HUES64 (cell line): ENCODE results near the gene MYO18B.
"Not testable (repeated sequence)": the region's sequence is repeated elsewhere in the genome, so short reads cannot be mapped to it uniquely, and the experiment has no call there.

Experiments
- H3K27ac ChIP-seq: 2 replicates; pipeline ENCODE4 v1.7.0; 2013; ENCODE audit warnings: low read depth, low read length, inconsistent platforms
- H3K27me3 ChIP-seq: 2 replicates; pipeline ENCODE4 v1.6.1; 2013; ENCODE audit warnings: mild to moderate bottlenecking, low read length; ENCODE audit not compliant: insufficient read depth
- H3K36me3 ChIP-seq: 2 replicates; pipeline ENCODE4 v1.6.1; 2013; ENCODE audit warnings: mild to moderate bottlenecking, low read length; ENCODE audit not compliant: insufficient read depth
- H3K4me1 ChIP-seq: 2 replicates; pipeline ENCODE4 v1.6.1; 2013; ENCODE audit warnings: mild to moderate bottlenecking, low read length, moderate library complexity; ENCODE audit not compliant: insufficient read depth
- H3K4me3 ChIP-seq: 2 replicates; pipeline ENCODE4 v1.5.1; 2013; ENCODE audit warnings: mild to moderate bottlenecking, low read length, moderate library complexity
- H3K9ac ChIP-seq: 2 replicates; pipeline ENCODE4 v1.6.1; 2013; ENCODE audit warnings: mild to moderate bottlenecking, low read depth, low read length
- H3K9me3 ChIP-seq: 2 replicates; pipeline ENCODE4 v1.6.1; 2013; ENCODE audit warnings: low read depth, low read length; ENCODE audit not compliant: insufficient read depth
- WGBS: fragments of 150-250, 120-280 bp; methylation state at CpG from one replicate; pipeline ENCODE4 v1.1.7; 2013; ENCODE audit warnings: missing lambda C conversion rate; 5-methylcytosine and 5-hydroxymethylcytosine counted together

Gene MYO18B

GRCh38 chr22:25972397-25972796 is 230.4 kb downstream of the MYO18B start:
- no peaks in the 10 kb centered on the region for H3K27me3 ChIP-seq
- 78% methylated on average over 8 of the region's 9 CpGs for WGBS
- H3K4me3 ChIP-seq: no peak overlapping the region
- no peaks in the 10 kb centered on the region for H3K36me3 ChIP-seq
- H3K9ac ChIP-seq: no peak overlapping the region
- H3K27ac ChIP-seq: no peak overlapping the region; the same call in 1 of the 2 replicates
- H3K4me1 ChIP-seq: peaks cover 19% of the 10 kb centered on the region
- H3K9me3 ChIP-seq: no peaks in the 10 kb centered on the region

- WGBS: 94% methylated on average over 1 of the region's 1 CpG
- no peaks in the 10 kb centered on the region for H3K9me3 ChIP-seq
- H3K36me3 ChIP-seq: no peaks in the 10 kb centered on the region
- H3K27me3 ChIP-seq: no peaks in the 10 kb centered on the region
- H3K9ac ChIP-seq: no peak overlapping the region
- H3K4me3 ChIP-seq: no peak overlapping the region
- H3K27ac ChIP-seq: no peak overlapping the region
- H3K4me1 ChIP-seq: peaks cover under 1% of the 10 kb centered on the region; the same call in 1 of the 2 replicates
Observed at GRCh38 chr22:25976356-25976755, 234.4 kb downstream of the MYO18B start.

GRCh38 chr22:25979968-25980367 is 238.0 kb downstream of the MYO18B start:
- H3K36me3 ChIP-seq: no peaks in the 10 kb centered on the region

GRCh38 chr22:25984911-25985310 is 242.9 kb downstream of the MYO18B start:
- H3K4me3 ChIP-seq, H3K9me3 ChIP-seq, H3K36me3 ChIP-seq, H3K4me1 ChIP-seq, H3K27ac ChIP-seq, H3K9ac ChIP-seq, H3K27me3 ChIP-seq: not testable (repeated sequence)
- 93% methylated on average over 1 of the region's 1 CpG for WGBS

More at GRCh38 chr22:25979968-25980367, 238.0 kb downstream of the MYO18B start:
- 85% methylated on average over 3 of the region's 3 CpGs for WGBS
- Histone ChIP-seq H3K27ac (no peak overlapping the region), H3K9me3 (no peaks in the 10 kb centered on the region), H3K4me3 (no peak overlapping the region), H3K27me3 (no peaks in the 10 kb centered on the region), H3K9ac (no peak overlapping the region), H3K4me1 (no peaks in the 10 kb centered on the region)

- no peaks in the 10 kb centered on the region for H3K36me3 ChIP-seq
- no peaks in the 10 kb centered on the region for H3K4me1 ChIP-seq
- H3K9ac ChIP-seq: no peak overlapping the region
- no peak overlapping the region for H3K4me3 ChIP-seq
- 65% methylated on average over 8 of the region's 8 CpGs for WGBS
- no peak overlapping the region for H3K27ac ChIP-seq
- no peaks in the 10 kb centered on the region for H3K9me3 ChIP-seq
- no peaks in the 10 kb centered on the region for H3K27me3 ChIP-seq
Observed at GRCh38 chr22:25987948-25988347, 246.0 kb downstream of the MYO18B start.

- H3K9me3 ChIP-seq: no peaks in the 10 kb centered on the region
- no peak overlapping the region for H3K4me3 ChIP-seq
- WGBS: 91% methylated on average over 8 of the region's 8 CpGs
- no peaks in the 10 kb centered on the region for H3K4me1 ChIP-seq
- H3K27ac ChIP-seq: no peak overlapping the region
- H3K36me3 ChIP-seq: no peaks in the 10 kb centered on the region
- no peaks in the 10 kb centered on the region for H3K27me3 ChIP-seq
- no peak overlapping the region for H3K9ac ChIP-seq
Observed at GRCh38 chr22:25990940-25991339, 249.0 kb downstream of the MYO18B start.

- H3K27me3 ChIP-seq: no peaks in the 10 kb centered on the region
- no peak overlapping the region for H3K27ac ChIP-seq
- no peaks in the 10 kb centered on the region for H3K9me3 ChIP-seq
- 93% methylated on average over 12 of the region's 12 CpGs for WGBS
- H3K9ac ChIP-seq: no peak overlapping the region
- no peak overlapping the region for H3K4me3 ChIP-seq
- no peaks in the 10 kb centered on the region for H3K36me3 ChIP-seq
- H3K4me1 ChIP-seq: no peaks in the 10 kb centered on the region
Observed at GRCh38 chr22:25992331-25992730, 250.3 kb downstream of the MYO18B start.

- Histone ChIP-seq H3K36me3 (no peaks in the 10 kb centered on the region), H3K27ac (no peak overlapping the region), H3K9ac (no peak overlapping the region), H3K9me3 (no peaks in the 10 kb centered on the region), H3K4me1 (no peaks in the 10 kb centered on the region), H3K4me3 (no peak overlapping the region), H3K27me3 (no peaks in the 10 kb centered on the region)
- 93% methylated on average over 7 of the region's 7 CpGs for WGBS
Observed at GRCh38 chr22:25996669-25997068, 254.7 kb downstream of the MYO18B start.

- Histone ChIP-seq H3K9ac (no peak overlapping the region), H3K9me3 (no peaks in the 10 kb centered on the region), H3K27ac (no peak overlapping the region), H3K36me3 (no peaks in the 10 kb centered on the region), H3K27me3 (no peaks in the 10 kb centered on the region), H3K4me1 (no peaks in the 10 kb centered on the region), H3K4me3 (no peak overlapping the region)
- 90% methylated on average over 10 of the region's 11 CpGs for WGBS
Observed at GRCh38 chr22:25997886-25998775, 256.1 kb downstream of the MYO18B start.

- Histone ChIP-seq H3K4me3 (no peak overlapping the region), H3K4me1 (no peaks in the 10 kb centered on the region), H3K36me3 (no peaks in the 10 kb centered on the region), H3K27ac (no peak overlapping the region), H3K9me3 (no peaks in the 10 kb centered on the region), H3K27me3 (no peaks in the 10 kb centered on the region), H3K9ac (no peak overlapping the region)
- WGBS: 90% methylated on average over 2 of the region's 2 CpGs
Observed at GRCh38 chr22:26002456-26002855, 260.5 kb downstream of the MYO18B start.

- Histone ChIP-seq H3K27ac (no peak overlapping the region), H3K9ac (no peak overlapping the region), H3K4me3 (no peak overlapping the region), H3K9me3 (no peaks in the 10 kb centered on the region), H3K27me3 (no peaks in the 10 kb centered on the region), H3K36me3 (no peaks in the 10 kb centered on the region), H3K4me1 (no peaks in the 10 kb centered on the region)
- 91% methylated on average over 4 of the region's 4 CpGs for WGBS
Observed at GRCh38 chr22:26004477-26004876, 262.5 kb downstream of the MYO18B start.
